Measurements from ENCODE around the gene NBEAL2.
"Not testable (repeated sequence)": the region's sequence is repeated elsewhere in the genome, so short reads cannot be mapped to it uniquely, and the experiment has no call there.

NBEAL2 gene

DNA sequence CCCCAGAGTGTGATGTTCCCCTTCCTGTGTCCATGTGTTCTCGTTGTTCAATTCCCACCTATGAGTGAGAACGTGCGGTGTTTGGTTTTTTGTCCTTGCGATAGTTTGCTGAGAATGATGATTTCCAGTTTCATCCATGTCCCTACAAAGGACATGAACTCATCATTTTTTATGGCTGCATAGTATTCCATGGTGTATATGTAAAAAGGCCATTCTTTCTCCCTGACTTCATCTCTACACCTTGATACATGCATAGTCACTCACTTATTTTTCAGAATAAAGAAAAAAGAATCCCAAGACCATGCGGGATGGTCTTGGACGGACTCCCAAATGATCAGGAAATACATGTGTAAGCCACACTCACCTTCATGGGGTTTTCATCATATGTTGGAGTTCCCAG is 57.8 kb downstream of the NBEAL2 start:
- H3K23ac ChIP-seq (ENCODE audit: low read depth, low read length, poor library complexity); H3K9me3 ChIP-seq (replicated peaks in 1 of 2; ENCODE audit: control insufficient read depth in 2 of 2, insufficient read depth in 1 of 2, low read depth in 1 of 2, low read length in 2 of 2); H3K4me3 ChIP-seq (ENCODE audit: low read length in 2 of 2); H3K27me3 ChIP-seq (ENCODE audit: control insufficient read depth in 3 of 3, insufficient read depth in 3 of 3, low read depth in 1 of 3, low read length in 3 of 3); H4K91ac ChIP-seq (ENCODE audit: low read depth, low read length, poor library complexity); H2AK5ac ChIP-seq (ENCODE audit: low read depth, low read length); H2BK5ac ChIP-seq (ENCODE audit: low read length); H3K9ac ChIP-seq (ENCODE audit: low read depth, low read length, poor library complexity); H2BK12ac ChIP-seq (ENCODE audit: low read length); H3K27ac ChIP-seq (replicated peaks; ENCODE audit: low read length); H3K14ac ChIP-seq (ENCODE audit: low read length); H4K8ac ChIP-seq (ENCODE audit: low read depth, low read length); H2BK15ac ChIP-seq (ENCODE audit: low read length); H3K4me2 ChIP-seq (ENCODE audit: insufficient read depth, low read length, poor library complexity, severe bottlenecking); H3K4me1 ChIP-seq (ENCODE audit: control insufficient read depth in 2 of 2, insufficient read depth in 1 of 2, low read depth in 1 of 2, low read length in 2 of 2); DNase-seq (ENCODE audit: low spot score); H3K79me1 ChIP-seq (ENCODE audit: low read depth, low read length); H2BK120ac ChIP-seq (ENCODE audit: low read depth, low read length); H3K4ac ChIP-seq (ENCODE audit: low read length); H3K18ac ChIP-seq (ENCODE audit: low read length); H2AFZ ChIP-seq (ENCODE audit: low read length): not testable (repeated sequence)
- WGBS, 2 donors (ENCODE audit: extremely low coverage in 2 of 2, insufficient read length in 2 of 2, insufficient replicate concordance in 1 of 2): no CpG with 5 or more reads among the region's 6 CpGs
- peaks cover 25 to 87% of the 10 kb centered on the region in 2 donors for H3K36me3 ChIP-seq (replicated peaks in 1 of 2; ENCODE audit: control insufficient read depth in 2 of 2, insufficient read depth in 2 of 2, low read length in 2 of 2)

DNA sequence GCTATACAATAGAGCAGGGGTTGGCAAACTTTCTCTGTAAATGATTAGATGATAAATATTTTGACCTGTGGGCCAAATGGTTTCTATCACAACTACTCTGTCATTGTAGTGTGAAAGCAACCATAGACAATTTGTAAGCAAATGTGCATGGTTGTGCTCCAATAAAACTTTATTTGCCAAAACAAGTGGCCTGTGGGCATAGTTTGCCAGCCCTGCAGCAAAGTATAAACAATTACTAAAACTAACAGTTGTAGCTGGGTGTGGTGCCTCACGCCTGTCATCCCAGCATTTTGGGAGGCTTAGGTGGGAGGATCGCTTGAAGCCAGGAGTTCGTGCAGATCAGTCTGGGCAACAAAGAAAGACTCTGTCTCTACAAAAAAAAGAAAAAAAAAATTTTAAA is 61.6 kb downstream of the NBEAL2 start:
- Histone ChIP-seq H3K9me3 (replicated peaks in 1 of 2; ENCODE audit: control insufficient read depth in 2 of 2, insufficient read depth in 1 of 2, low read depth in 1 of 2, low read length in 2 of 2) (no peaks in the 10 kb centered on the region), H2BK15ac (ENCODE audit: low read length) (no peak overlapping the region), H3K79me1 (ENCODE audit: low read depth, low read length) (no peaks in the 10 kb centered on the region), H3K9ac (ENCODE audit: low read depth, low read length, poor library complexity) (no peak overlapping the region), H3K27me3 (ENCODE audit: control insufficient read depth in 3 of 3, insufficient read depth in 3 of 3, low read depth in 1 of 3, low read length in 3 of 3) (no peaks in the 10 kb centered on the region), H2BK12ac (ENCODE audit: low read length) (no peak overlapping the region), H2AFZ (ENCODE audit: low read length) (no peak overlapping the region), H3K23ac (ENCODE audit: low read depth, low read length, poor library complexity) (no peak overlapping the region), H3K4ac (ENCODE audit: low read length) (no peak overlapping the region), H4K91ac (ENCODE audit: low read depth, low read length, poor library complexity) (no peak overlapping the region), H2AK5ac (ENCODE audit: low read depth, low read length) (no peak overlapping the region), H2BK5ac (ENCODE audit: low read length) (no peak overlapping the region), H4K8ac (ENCODE audit: low read depth, low read length) (no peak overlapping the region), H3K36me3 (replicated peaks in 1 of 2; ENCODE audit: control insufficient read depth in 2 of 2, insufficient read depth in 2 of 2, low read length in 2 of 2) (peaks cover 21 to 86% of the 10 kb centered on the region in 2 donors), H2BK120ac (ENCODE audit: low read depth, low read length) (no peak overlapping the region), H3K14ac (ENCODE audit: low read length) (no peak overlapping the region), H3K4me2 (ENCODE audit: insufficient read depth, low read length, poor library complexity, severe bottlenecking) (no peak overlapping the region), H3K18ac (ENCODE audit: low read length) (no peak overlapping the region), H3K4me3 (ENCODE audit: low read length in 2 of 2) (no peak overlapping the region), H3K4me1 (ENCODE audit: control insufficient read depth in 2 of 2, insufficient read depth in 1 of 2, low read depth in 1 of 2, low read length in 2 of 2) (no peaks in the 10 kb centered on the region), H3K27ac (replicated peaks; ENCODE audit: low read length) (no peak overlapping the region)
- DNase-seq (ENCODE audit: low spot score): no peak
- no CpG with 5 or more reads among the region's 3 CpGs for WGBS, 2 donors (ENCODE audit: extremely low coverage in 2 of 2, insufficient read length in 2 of 2, insufficient replicate concordance in 1 of 2)

DNA sequence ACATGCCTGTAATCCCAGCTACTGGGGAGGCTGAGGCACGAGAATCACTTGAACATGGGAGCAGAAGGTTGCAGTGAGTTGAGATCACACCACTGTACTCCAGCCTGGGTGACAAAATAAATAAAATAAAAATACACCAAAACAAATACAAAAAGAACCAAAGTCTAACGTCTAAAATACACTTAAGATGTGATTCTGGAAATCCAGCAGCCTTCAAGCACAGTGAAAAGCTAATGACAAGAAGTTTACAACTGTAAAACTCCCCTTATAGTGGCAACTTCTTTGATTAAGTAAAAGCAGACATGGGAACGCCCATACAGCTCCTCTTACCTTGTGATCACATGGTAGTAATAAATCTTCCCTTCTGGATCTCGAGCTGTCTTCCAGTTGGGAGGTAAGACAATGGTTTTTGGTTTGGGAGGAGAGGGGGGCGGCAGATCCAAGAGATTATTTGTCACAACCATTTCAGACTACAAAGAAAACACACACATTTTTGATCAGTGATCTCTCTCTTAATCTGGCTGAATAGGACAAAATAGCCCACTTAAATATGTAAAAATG is 62.8 kb downstream of the NBEAL2 start:
- no peak overlapping the region for H4K91ac ChIP-seq (ENCODE audit: low read depth, low read length, poor library complexity)
- H3K14ac ChIP-seq (ENCODE audit: low read length): no peak overlapping the region
- no peak for DNase-seq (ENCODE audit: low spot score)
- H3K18ac ChIP-seq (ENCODE audit: low read length): no peak overlapping the region
- H2BK120ac ChIP-seq (ENCODE audit: low read depth, low read length): no peak overlapping the region
- H2AK5ac ChIP-seq (ENCODE audit: low read depth, low read length): no peak overlapping the region
- peaks cover 17 to 87% of the 10 kb centered on the region in 2 donors for H3K36me3 ChIP-seq (replicated peaks in 1 of 2; ENCODE audit: control insufficient read depth in 2 of 2, insufficient read depth in 2 of 2, low read length in 2 of 2)
- H3K4me3 ChIP-seq (ENCODE audit: low read length in 2 of 2): no peak overlapping the region
- H2BK12ac ChIP-seq (ENCODE audit: low read length): no peak overlapping the region
- H3K9me3 ChIP-seq (replicated peaks in 1 of 2; ENCODE audit: control insufficient read depth in 2 of 2, insufficient read depth in 1 of 2, low read depth in 1 of 2, low read length in 2 of 2): no peaks in the 10 kb centered on the region
- H3K23ac ChIP-seq (ENCODE audit: low read depth, low read length, poor library complexity): no peak overlapping the region
- H2BK5ac ChIP-seq (ENCODE audit: low read length): no peak overlapping the region
- H3K4me2 ChIP-seq (ENCODE audit: insufficient read depth, low read length, poor library complexity, severe bottlenecking): no peak overlapping the region
- H3K4ac ChIP-seq (ENCODE audit: low read length): no peak overlapping the region
- H3K4me1 ChIP-seq (ENCODE audit: control insufficient read depth in 2 of 2, insufficient read depth in 1 of 2, low read depth in 1 of 2, low read length in 2 of 2): no peaks in the 10 kb centered on the region
- H3K27ac ChIP-seq (replicated peaks; ENCODE audit: low read length): no peak overlapping the region
- H3K27me3 ChIP-seq (ENCODE audit: control insufficient read depth in 3 of 3, insufficient read depth in 3 of 3, low read depth in 1 of 3, low read length in 3 of 3): no peaks in the 10 kb centered on the region
- no peak overlapping the region for H2BK15ac ChIP-seq (ENCODE audit: low read length)
- H3K79me1 ChIP-seq (ENCODE audit: low read depth, low read length): no peaks in the 10 kb centered on the region
- H4K8ac ChIP-seq (ENCODE audit: low read depth, low read length): no peak overlapping the region
- H3K9ac ChIP-seq (ENCODE audit: low read depth, low read length, poor library complexity): no peak overlapping the region
- H2AFZ ChIP-seq (ENCODE audit: low read length): no peak overlapping the region
- no CpG with 5 or more reads among the region's 5 CpGs for WGBS, 2 donors (ENCODE audit: extremely low coverage in 2 of 2, insufficient read length in 2 of 2, insufficient replicate concordance in 1 of 2)

DNA sequence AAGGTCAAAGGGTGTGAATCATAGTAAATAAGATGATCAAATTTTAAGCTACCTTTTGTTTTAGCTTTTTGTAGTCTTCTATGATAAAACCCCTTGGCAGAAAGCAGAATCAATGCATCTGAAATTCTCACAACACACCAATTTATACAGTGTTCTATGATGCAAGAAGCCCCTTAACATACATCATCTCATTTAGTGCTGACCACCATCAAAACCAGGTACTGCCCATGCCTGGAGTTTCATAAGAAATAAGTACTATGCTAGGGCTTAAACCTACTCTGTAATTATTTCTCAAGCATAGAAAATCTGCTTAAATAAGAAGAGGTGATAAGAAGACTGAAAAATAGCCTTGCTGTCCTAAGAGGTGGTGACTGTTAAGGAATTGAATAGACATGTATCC is 67.6 kb downstream of the NBEAL2 start:
- H3K27ac ChIP-seq (replicated peaks; ENCODE audit: low read length): no peak overlapping the region
- no peak overlapping the region for H3K14ac ChIP-seq (ENCODE audit: low read length)
- H3K18ac ChIP-seq (ENCODE audit: low read length): no peak overlapping the region
- H2BK5ac ChIP-seq (ENCODE audit: low read length): no peak overlapping the region
- no peak overlapping the region for H2AK5ac ChIP-seq (ENCODE audit: low read depth, low read length)
- H3K4me3 ChIP-seq (ENCODE audit: low read length in 2 of 2): no peak overlapping the region
- no peak overlapping the region for H2BK15ac ChIP-seq (ENCODE audit: low read length)
- H2BK12ac ChIP-seq (ENCODE audit: low read length): no peak overlapping the region
- no peak overlapping the region for H3K23ac ChIP-seq (ENCODE audit: low read depth, low read length, poor library complexity)
- H3K4me1 ChIP-seq (ENCODE audit: control insufficient read depth in 2 of 2, insufficient read depth in 1 of 2, low read depth in 1 of 2, low read length in 2 of 2): no peaks in the 10 kb centered on the region
- no peak overlapping the region for H4K8ac ChIP-seq (ENCODE audit: low read depth, low read length)
- no peak overlapping the region for H3K4ac ChIP-seq (ENCODE audit: low read length)
- no peaks in the 10 kb centered on the region for H3K27me3 ChIP-seq (ENCODE audit: control insufficient read depth in 3 of 3, insufficient read depth in 3 of 3, low read depth in 1 of 3, low read length in 3 of 3)
- no peak overlapping the region for H3K4me2 ChIP-seq (ENCODE audit: insufficient read depth, low read length, poor library complexity, severe bottlenecking)
- H2BK120ac ChIP-seq (ENCODE audit: low read depth, low read length): no peak overlapping the region
- H3K9me3 ChIP-seq (replicated peaks in 1 of 2; ENCODE audit: control insufficient read depth in 2 of 2, insufficient read depth in 1 of 2, low read depth in 1 of 2, low read length in 2 of 2): no peaks in the 10 kb centered on the region
- peaks cover under 1 to 52% of the 10 kb centered on the region in 2 donors for H3K36me3 ChIP-seq (replicated peaks in 1 of 2; ENCODE audit: control insufficient read depth in 2 of 2, insufficient read depth in 2 of 2, low read length in 2 of 2)
- no peak overlapping the region for H2AFZ ChIP-seq (ENCODE audit: low read length)
- no peak for DNase-seq (ENCODE audit: low spot score)
- H4K91ac ChIP-seq (ENCODE audit: low read depth, low read length, poor library complexity): no peak overlapping the region
- no peaks in the 10 kb centered on the region for H3K79me1 ChIP-seq (ENCODE audit: low read depth, low read length)
- H3K9ac ChIP-seq (ENCODE audit: low read depth, low read length, poor library complexity): no peak overlapping the region
